Keratinocyte (primary cell): Measurements from ENCODE around the gene SCAMP4. TPM values are rescaled to one million over a fixed set of nuclear protein-coding genes. Genes with fewer than 3 reads are reported as not detected.
"Not testable (repeated sequence)": the region's sequence is repeated elsewhere in the genome, so short reads cannot be mapped to it uniquely, and the experiment has no call there.

Experiments
- DNase-seq: peaks from one replicate; pipeline ENCODE4 v3.0.0-alpha.2; 2011; ENCODE audit warnings: low read depth, missing footprints, low spot score
- FAIRE-seq: peaks from 2 replicates; lab custom pipeline; 2011; peaks lifted over from hg19 to GRCh38; lab: Jason Lieb, UNC
- H2AFZ ChIP-seq: 2 replicates; pipeline ENCODE4 v1.6.0; 2012; ENCODE audit warnings: low read length, control low read depth, inconsistent platforms; ENCODE audit not compliant: control insufficient read depth
- H3K27ac ChIP-seq: 2 replicates; pipeline ENCODE4 v1.5.1; 2011; ENCODE audit warnings: low read length; ENCODE audit not compliant: control insufficient read depth, insufficient read depth
- H3K27me3 ChIP-seq: 3 replicates; pipeline ENCODE4 v1.6.0; 2011; ENCODE audit warnings: low read length; ENCODE audit not compliant: control insufficient read depth, insufficient read depth; ENCODE audit errors: extremely low read depth
- H3K36me3 ChIP-seq, 2 experiments: 2 replicates in 1 of 2; 3 replicates in 1 of 2; pipeline ENCODE4 v1.5.1; 2011; ENCODE audit warnings: low read length in 2 of 2, mild to moderate bottlenecking in 1 of 2; ENCODE audit not compliant: control insufficient read depth in 2 of 2, insufficient read depth in 2 of 2; ENCODE audit errors: extremely low read depth in 1 of 2
- H3K4me1 ChIP-seq: 3 replicates; pipeline ENCODE4 v1.5.1; 2011; ENCODE audit warnings: low read length; ENCODE audit not compliant: control insufficient read depth, insufficient read depth; ENCODE audit errors: extremely low read depth
- H3K4me2 ChIP-seq: 3 replicates; pipeline ENCODE4 v1.6.0; 2011; ENCODE audit warnings: low read depth, low read length; ENCODE audit not compliant: control insufficient read depth, insufficient read depth; ENCODE audit errors: extremely low read depth
- H3K4me3 ChIP-seq, 3 experiments: fragments of 200-600 bp in 1 of 3; sonication (generic) in 1 of 3; 2 replicates in 2 of 3; 3 replicates in 1 of 3; pipeline ENCODE4 v1.5.1; 2011 to 2016; ENCODE audit warnings: low read length in 3 of 3, mild to moderate bottlenecking in 3 of 3, control low read depth in 2 of 3, inconsistent platforms in 1 of 3, low read depth in 1 of 3, mixed read lengths in 1 of 3, mixed run types in 1 of 3, moderate library complexity in 1 of 3; ENCODE audit not compliant: control insufficient read depth in 2 of 3, insufficient read depth in 2 of 3; ENCODE audit errors: extremely low read depth in 1 of 3
- H3K79me2 ChIP-seq: 2 replicates; pipeline ENCODE4 v1.6.0; 2012; ENCODE audit warnings: low read length; ENCODE audit not compliant: control insufficient read depth, insufficient read depth
- H3K9ac ChIP-seq: 3 replicates; pipeline ENCODE4 v1.6.0; 2011; ENCODE audit warnings: low read length; ENCODE audit not compliant: control insufficient read depth, insufficient read depth; ENCODE audit errors: extremely low read depth
- H3K9me1 ChIP-seq: 3 replicates; pipeline ENCODE4 v1.6.0; 2011; ENCODE audit warnings: low read length; ENCODE audit not compliant: control insufficient read depth, insufficient read depth; ENCODE audit errors: extremely low read depth
- H3K9me3 ChIP-seq: 2 replicates; pipeline ENCODE4 v1.5.1; 2012; ENCODE audit warnings: low read depth, low read length; ENCODE audit not compliant: control insufficient read depth
- H4K20me1 ChIP-seq: 3 replicates; pipeline ENCODE4 v1.6.0; 2011; ENCODE audit warnings: low read length; ENCODE audit not compliant: control insufficient read depth, insufficient read depth; ENCODE audit errors: extremely low read depth
- CTCF ChIP-seq, 3 experiments: IDR thresholded peaks in 1 of 3; conservative IDR thresholded peaks in 1 of 3; optimal IDR thresholded peaks in 1 of 3; 2 replicates in 2 of 3; 3 replicates in 1 of 3; pipeline versions ENCODE3 to v1.5.1; 2011; ENCODE audit warnings: low read length in 3 of 3, mild to moderate bottlenecking in 3 of 3, moderate library complexity in 2 of 3, control low read depth in 1 of 3, inconsistent platforms in 1 of 3; ENCODE audit not compliant: insufficient read depth in 2 of 3; ENCODE audit errors: extremely low read depth in 1 of 3
- EZH2 ChIP-seq: IDR thresholded peaks from one replicate; pipeline ENCODE4 v1.6.1; 2012; ENCODE audit warnings: inconsistent platforms, mild to moderate bottlenecking, low read length, moderate library complexity
- dilution Hi-C: fragments of 300-500 bp; cut with MboI; formaldehyde crosslinking; loops from one replicate; pipeline ENCODE4 v1.7.0; 2020; ENCODE audit warnings: low sequenced_read_pairs; ENCODE audit not compliant: extremely low pct_ligation_motif_present
- polyA plus RNA-seq, 5 experiments: library from polyadenylated mRNA; depleted of rRNA in 3 of 5; stranded (reverse) in 3 of 5; stranded (forward) in 1 of 5; unstranded in 1 of 5; fragments of >200 nt; gene quantifications; 1 replicate in 1 of 5; 2 replicates in 3 of 5; 3 replicates in 1 of 5; pipeline versions ENCODE4 v1.2.1 to v1.2.3, GENCODE V29; 2011 to 2012; ENCODE audit warnings: missing spikeins in 2 of 5, low read depth in 1 of 5, low replicate concordance in 1 of 5

Gene SCAMP4
- polyA plus RNA-seq, 1 donor (not counting 4 experiments of a cell fraction or from before 2014, with no cell fraction given), result 4.8 TPM

- H3K9me1 ChIP-seq, result peaks cover 6% of the 10 kb centered on the region
- H3K36me3 ChIP-seq, result peaks cover 5 to 11% of the 10 kb centered on the region in 2 experiments
- dilution Hi-C loops, result no loop called here
- H4K20me1 ChIP-seq, result peaks cover 25% of the 10 kb centered on the region
- peak overlapping the region; percentile 96 for H3K4me2 ChIP-seq
- peaks cover 47% of the 10 kb centered on the region for H3K79me2 ChIP-seq
- H3K4me3 ChIP-seq, result peak overlapping the region; percentile 68 to 80 (median 80)
- peaks cover 24% of the 10 kb centered on the region for H3K4me1 ChIP-seq
- FAIRE-seq (no peak), DNase-seq (no peak)
- H3K27me3 ChIP-seq, result no peaks in the 10 kb centered on the region
- H2AFZ ChIP-seq, result peak overlapping the region; percentile 37
- H3K27ac ChIP-seq, result peak overlapping the region; percentile 64
- peak overlapping the region; percentile 84 for H3K9ac ChIP-seq
- TF ChIP-seq CTCF (optimal IDR thresholded peaks at IDR 0.05 in 1 of 3, IDR thresholded peaks at IDR 0.05 in 1 of 3, conservative IDR thresholded peaks at IDR 0.05 in 1 of 3; ENCODE audit: extremely low read depth in 1 of 3, insufficient read depth in 2 of 3, low read length in 3 of 3) (no peak), EZH2 (no peak)
- no peaks in the 10 kb centered on the region for H3K9me3 ChIP-seq
Observed at GRCh38 chr19:1884719-1885334, 20.4 kb upstream of the SCAMP4 start.

- H3K36me3 ChIP-seq, H3K9me1 ChIP-seq, H3K27me3 ChIP-seq, dilution Hi-C loops, DNase-seq, H3K9me3 ChIP-seq: not testable (repeated sequence)
- Histone ChIP-seq H3K9ac (peak within 1 kb of the TSS; percentile 84), H3K4me3 (peak within 1 kb of the TSS; percentile 68 to 80 (median 80)), H2AFZ (peak within 1 kb of the TSS; percentile 37), H3K4me1 (peaks cover 24% of the 10 kb centered on the region), H3K79me2 (peaks cover 40% of the 10 kb centered on the region), H3K27ac (peak within 1 kb of the TSS; percentile 64), H4K20me1 (peaks cover 20% of the 10 kb centered on the region), H3K4me2 (peak within 1 kb of the TSS; percentile 96)
- peak; percentile 61 for FAIRE-seq
Observed at GRCh38 chr19:1885398-1886119, 19.6 kb upstream of the SCAMP4 start, which contains the start of gene ABHD17A. Gene ABHD17A, minus strand, starts transcription at chr19:1885496. Its CDS starts 3,930 bp downstream, at chr19:1881566.

- H3K9me1 ChIP-seq, H3K36me3 ChIP-seq, H3K27ac ChIP-seq, H3K9ac ChIP-seq, H2AFZ ChIP-seq, DNase-seq, dilution Hi-C loops, H3K4me2 ChIP-seq, H3K9me3 ChIP-seq, H3K27me3 ChIP-seq, H3K4me3 ChIP-seq, FAIRE-seq: not testable (repeated sequence)
- Histone ChIP-seq H3K79me2 (peaks cover 35% of the 10 kb centered on the region), H4K20me1 (peaks cover 16% of the 10 kb centered on the region), H3K4me1 (peaks cover 20% of the 10 kb centered on the region)
Observed at GRCh38 chr19:1886360-1886759, 18.8 kb upstream of the SCAMP4 start.
